Measurements from ENCODE around the gene TMEM151B.

TMEM151B gene

GRCh38 chr6:44292661-44293365, 22.6 kb downstream of the TMEM151B start:
- TF ChIP-seq CTCF (IDR thresholded peaks at IDR 0.05; ENCODE audit: low read depth, low read length): no peak
- H3K4me3 ChIP-seq (ENCODE audit: low read depth, low read length): no peak overlapping the region

- no peak for TF ChIP-seq CTCF (IDR thresholded peaks at IDR 0.05; ENCODE audit: low read depth, low read length)
- no peak overlapping the region for H3K4me3 ChIP-seq (ENCODE audit: low read depth, low read length)
Measured at GRCh38 chr6:44294832-44295791, 24.9 kb downstream of the TMEM151B start.

GRCh38 chr6:44297063-44298038, 27.1 kb downstream of the TMEM151B start:
- no peak for TF ChIP-seq CTCF (IDR thresholded peaks at IDR 0.05; ENCODE audit: low read depth, low read length)
- peak overlapping the region; percentile 47 for H3K4me3 ChIP-seq (ENCODE audit: low read depth, low read length)

- no peak for TF ChIP-seq CTCF (IDR thresholded peaks at IDR 0.05; ENCODE audit: low read depth, low read length)
- H3K4me3 ChIP-seq (ENCODE audit: low read depth, low read length): no peak overlapping the region
Measured at GRCh38 chr6:44298055-44298803, 28.0 kb downstream of the TMEM151B start.

- no peak for TF ChIP-seq CTCF (IDR thresholded peaks at IDR 0.05; ENCODE audit: low read depth, low read length)
- H3K4me3 ChIP-seq (ENCODE audit: low read depth, low read length): no peak overlapping the region
Measured at GRCh38 chr6:44298864-44299263, 28.6 kb downstream of the TMEM151B start.

GRCh38 chr6:44300292-44300823, 30.1 kb downstream of the TMEM151B start:
- TF ChIP-seq CTCF (IDR thresholded peaks at IDR 0.05; ENCODE audit: low read depth, low read length): no peak
- no peak overlapping the region for H3K4me3 ChIP-seq (ENCODE audit: low read depth, low read length)
